Panc1 (cell line): ENCODE measurements around the gene CLEC2B. TPM values are rescaled to one million over a fixed set of nuclear protein-coding genes. Genes with fewer than 3 reads are reported as not detected.

Source experiments
- ATAC-seq: fragments of 200-7000 bp; cut with Tn5 transposase; 2 replicates; pipeline ENCODE4 v1.9.1; 2020; ENCODE audit warnings: mild to moderate bottlenecking, moderate library complexity
- BruUV-seq: library from RNA; stranded (reverse); fragments of 400-500 nt; replicated peaks from 2 replicates; lab custom pipeline; 2021; lab: Mats Ljungman, UMichigan
- CTCF ChIA-PET: fragments of 300-600 bp; sonication (Branson Sonifier 250); formaldehyde crosslinking; loops from one replicate; lab custom pipeline; 2022; ENCODE audit warnings: antibody characterized with exemption; lab: Charles Lee
- POLR2A ChIA-PET: fragments of 300-600 bp; sonication (Branson Sonifier 250); formaldehyde crosslinking; loops from one replicate; lab custom pipeline; 2022; ENCODE audit warnings: antibody characterized with exemption; lab: Charles Lee
- DNase-seq: peaks from one replicate; pipeline ENCODE4 v3.0.0-alpha.2; 2010; ENCODE audit warnings: low read depth, low spot score
- H3K27ac ChIP-seq: 2 replicates; pipeline ENCODE4 v1.5.1; 2011; ENCODE audit warnings: mild to moderate bottlenecking, low read length, inconsistent platforms
- H3K27me3 ChIP-seq: fragments of 200-500 bp; sonication (Bioruptor generic); 2 replicates; pipeline ENCODE4 v1.6.0; 2014; ENCODE audit warnings: low read length, inconsistent platforms; ENCODE audit not compliant: control insufficient read depth, insufficient read depth
- H3K36me3 ChIP-seq: fragments of 200-500 bp; sonication (Bioruptor generic); 2 replicates; pipeline ENCODE4 v1.5.1; 2014; ENCODE audit warnings: inconsistent platforms, mild to moderate bottlenecking, low read length, moderate library complexity; ENCODE audit not compliant: control insufficient read depth, insufficient read depth
- H3K4me1 ChIP-seq: 2 replicates; pipeline ENCODE4 v1.5.1; 2011; ENCODE audit warnings: inconsistent platforms, mild to moderate bottlenecking, low read length, moderate library complexity; ENCODE audit not compliant: control insufficient read depth, insufficient read depth
- H3K4me3 ChIP-seq, 2 experiments: 2 replicates each; pipeline ENCODE4 v1.5.1; 2011 to 2012; ENCODE audit warnings: low read depth in 2 of 2, low read length in 2 of 2, mild to moderate bottlenecking in 2 of 2, inconsistent platforms in 1 of 2, moderate library complexity in 1 of 2
- H3K9me3 ChIP-seq: fragments of 200-500 bp; sonication (Bioruptor generic); 2 replicates; pipeline ENCODE4 v1.5.1; 2014; ENCODE audit warnings: low read depth, mild to moderate bottlenecking, inconsistent platforms, low read length, moderate library complexity; ENCODE audit not compliant: control insufficient read depth, insufficient read depth
- CTCF ChIP-seq: fragments of 450-650 bp; IDR thresholded peaks from 2 replicates; pipeline ENCODE4 v1.5.1; 2017; ENCODE audit warnings: mild to moderate bottlenecking
- POLR2AphosphoS5 ChIP-seq: IDR thresholded peaks from 2 replicates; pipeline ENCODE4 v1.6.1; 2012; ENCODE audit warnings: mild to moderate bottlenecking, low read depth, low read length, moderate library complexity
- SIN3A ChIP-seq: IDR thresholded peaks from 2 replicates; pipeline ENCODE4 v1.6.1; 2012; ENCODE audit warnings: low read depth, mild to moderate bottlenecking, low read length, moderate library complexity, borderline replicate concordance; ENCODE audit not compliant: insufficient read depth
- TCF7L2 ChIP-seq: IDR thresholded peaks from 2 replicates; pipeline ENCODE4 v1.6.1; 2011; ENCODE audit warnings: mild to moderate bottlenecking, low read depth, low read length, inconsistent platforms
- in situ Hi-C: cut with HindIII; loops from 2 replicates; pipeline ENCODE4 v1.10.0; 2016; ENCODE audit warnings: low sequenced_read_pairs, low pct_unique_long_range_greater_than_20kb
- intact Hi-C: fragments of 100-400 bp; cut with micrococcal nuclease; formaldehyde crosslinking; loops from one replicate; pipeline ENCODE4 v1.10.0; 2022; ENCODE audit not compliant: unreplicated experiment
- total RNA-seq: library from RNA; stranded (reverse); gene quantifications from one replicate; pipeline ENCODE4 v1.2.1, GENCODE V29; 2021; ENCODE audit not compliant: unreplicated experiment
- TF ChIP-seq, protein P1 (sequence below), 2 experiments: IDR thresholded peaks; 2 replicates each; pipeline ENCODE4 v1.6.1; 2011 to 2012; ENCODE audit warnings: low read depth in 2 of 2, control low read depth in 1 of 2, low read length in 1 of 2, mild to moderate bottlenecking in 1 of 2, moderate library complexity in 1 of 2; ENCODE audit not compliant: insufficient read depth in 1 of 2

The CLEC2B gene
- total RNA-seq, 1 experiment from 2014 or later = 2.4 TPM

DNA sequence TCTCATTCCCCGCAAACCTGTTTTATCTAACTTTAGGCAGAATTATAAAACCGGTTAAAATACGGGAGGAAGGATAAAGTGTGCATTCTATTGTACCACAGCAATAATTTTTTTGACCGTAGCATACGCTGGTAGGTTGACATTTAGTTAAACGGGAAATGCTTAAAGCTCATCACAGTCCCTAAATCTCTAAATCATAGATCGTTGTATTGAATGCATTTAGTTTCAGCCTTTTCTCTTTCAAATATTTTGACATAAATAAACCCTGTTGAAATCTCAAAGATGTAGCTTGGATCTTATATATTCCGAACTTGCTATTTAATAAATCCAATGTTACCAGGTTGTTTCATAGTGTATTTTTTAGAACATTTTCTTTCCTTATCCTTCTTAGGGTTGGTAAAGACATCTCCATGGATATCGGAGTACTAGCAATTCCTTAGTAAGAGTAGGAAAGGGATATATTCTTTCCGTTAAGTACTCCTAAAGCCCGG is 798 bp downstream of the CLEC2B start:
- peak overlapping the region; percentile 84 for H3K27ac ChIP-seq
- BruUV-seq = no TSS peak
- H3K36me3 ChIP-seq = no peaks in the 10 kb centered on the region
- CTCF ChIA-PET = no interaction called here
- H3K4me1 ChIP-seq = no peaks in the 10 kb centered on the region; the same call in 1 of the 2 replicates
- no peaks in the 10 kb centered on the region for H3K27me3 ChIP-seq
- no peak for DNase-seq
- in situ Hi-C loops (no loop called here), intact Hi-C loops (no loop called here)
- POLR2A ChIA-PET = no interaction called here
- ATAC-seq = 0 out of 2 replicates have a peak, but pooled peaks have one; percentile 34
- peak overlapping the region; percentile 45 to 53; a peak in 3 of 4 replicates for H3K4me3 ChIP-seq
- H3K9me3 ChIP-seq = no peaks in the 10 kb centered on the region
- TF ChIP-seq, protein P1, sequence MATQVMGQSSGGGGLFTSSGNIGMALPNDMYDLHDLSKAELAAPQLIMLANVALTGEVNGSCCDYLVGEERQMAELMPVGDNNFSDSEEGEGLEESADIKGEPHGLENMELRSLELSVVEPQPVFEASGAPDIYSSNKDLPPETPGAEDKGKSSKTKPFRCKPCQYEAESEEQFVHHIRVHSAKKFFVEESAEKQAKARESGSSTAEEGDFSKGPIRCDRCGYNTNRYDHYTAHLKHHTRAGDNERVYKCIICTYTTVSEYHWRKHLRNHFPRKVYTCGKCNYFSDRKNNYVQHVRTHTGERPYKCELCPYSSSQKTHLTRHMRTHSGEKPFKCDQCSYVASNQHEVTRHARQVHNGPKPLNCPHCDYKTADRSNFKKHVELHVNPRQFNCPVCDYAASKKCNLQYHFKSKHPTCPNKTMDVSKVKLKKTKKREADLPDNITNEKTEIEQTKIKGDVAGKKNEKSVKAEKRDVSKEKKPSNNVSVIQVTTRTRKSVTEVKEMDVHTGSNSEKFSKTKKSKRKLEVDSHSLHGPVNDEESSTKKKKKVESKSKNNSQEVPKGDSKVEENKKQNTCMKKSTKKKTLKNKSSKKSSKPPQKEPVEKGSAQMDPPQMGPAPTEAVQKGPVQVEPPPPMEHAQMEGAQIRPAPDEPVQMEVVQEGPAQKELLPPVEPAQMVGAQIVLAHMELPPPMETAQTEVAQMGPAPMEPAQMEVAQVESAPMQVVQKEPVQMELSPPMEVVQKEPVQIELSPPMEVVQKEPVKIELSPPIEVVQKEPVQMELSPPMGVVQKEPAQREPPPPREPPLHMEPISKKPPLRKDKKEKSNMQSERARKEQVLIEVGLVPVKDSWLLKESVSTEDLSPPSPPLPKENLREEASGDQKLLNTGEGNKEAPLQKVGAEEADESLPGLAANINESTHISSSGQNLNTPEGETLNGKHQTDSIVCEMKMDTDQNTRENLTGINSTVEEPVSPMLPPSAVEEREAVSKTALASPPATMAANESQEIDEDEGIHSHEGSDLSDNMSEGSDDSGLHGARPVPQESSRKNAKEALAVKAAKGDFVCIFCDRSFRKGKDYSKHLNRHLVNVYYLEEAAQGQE (IDR thresholded peaks at IDR 0.05; ENCODE audit: insufficient read depth in 1 of 2, low read depth in 2 of 2, low read length in 1 of 2) = no peak
- TF ChIP-seq SIN3A (no peak), POLR2AphosphoS5 (no peak), TCF7L2 (no peak), CTCF (no peak)

DNA sequence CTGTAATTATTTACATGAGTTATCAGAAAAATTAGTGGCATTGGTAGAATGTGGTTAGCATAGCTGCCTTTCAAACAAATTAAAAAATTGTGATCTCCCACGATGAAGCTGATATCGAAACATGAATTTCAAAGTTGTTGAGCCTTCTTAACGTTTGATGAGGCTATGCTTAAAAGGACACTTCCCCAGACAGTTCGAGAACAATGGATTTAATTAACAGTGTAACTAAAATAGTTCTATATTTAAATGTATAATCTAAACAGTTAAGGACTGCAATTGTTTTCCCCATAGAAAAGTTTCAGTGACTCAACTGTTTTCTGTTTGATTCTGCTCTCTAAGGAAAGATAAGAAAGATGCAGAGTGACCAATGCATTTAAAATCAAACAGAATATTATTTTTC is 1.6 kb downstream of the CLEC2B start:
- no peaks in the 10 kb centered on the region; the same call in 1 of the 2 replicates for H3K4me1 ChIP-seq
- TF ChIP-seq, protein P1 (IDR thresholded peaks at IDR 0.05; ENCODE audit: insufficient read depth in 1 of 2, low read depth in 2 of 2, low read length in 1 of 2) = no peak
- TF ChIP-seq POLR2AphosphoS5 (no peak), SIN3A (no peak), TCF7L2 (no peak), CTCF (no peak)
- no peak for DNase-seq
- ChIA-PET CTCF (no interaction called here), POLR2A (no interaction called here)
- H3K27ac ChIP-seq = peak overlapping the region; percentile 59
- BruUV-seq = no TSS peak
- H3K9me3 ChIP-seq = no peaks in the 10 kb centered on the region
- H3K27me3 ChIP-seq = no peaks in the 10 kb centered on the region
- in situ Hi-C loops = no loop called here
- no peaks in the 10 kb centered on the region for H3K36me3 ChIP-seq
- H3K4me3 ChIP-seq = peak overlapping the region; percentile 20 to 50
- intact Hi-C loops = no loop called here
- ATAC-seq = no peak
